Gastroesophageal sphincter (tissue), 4 donors: ENCODE results near the gene GRID2. TPM values are rescaled to one million over a fixed set of nuclear protein-coding genes. Genes with fewer than 3 reads are reported as not detected.

Experiments used
- ATAC-seq: fragments of 150-250 bp; one replicate; pipeline ENCODE4 v1.9.1; 2016; ENCODE audit warnings: mild to moderate bottlenecking, moderate library complexity
- H3K27ac ChIP-seq, 4 donors: fragments of 200-600 bp; sonication (generic) in 3 of 4; 1 replicate in 3 of 4; 2 replicates in 1 of 4; pipeline ENCODE4 v1.5.1; 2016 to 2019
- H3K27me3 ChIP-seq: fragments of 200-600 bp; sonication (generic); one replicate; pipeline ENCODE4 v1.5.1; 2019
- H3K36me3 ChIP-seq, 2 donors: fragments of 200-600 bp; sonication (generic); one replicate each; pipeline ENCODE4 v1.5.1; 2019; ENCODE audit warnings: control low read depth in 1 of 2
- H3K4me1 ChIP-seq, 3 donors: fragments of 200-600 bp; sonication (generic); 1 replicate in 2 of 3; 2 replicates in 1 of 3; pipeline ENCODE4 v1.5.1; 2016 to 2019; ENCODE audit warnings: control low read depth in 2 of 3
- H3K4me3 ChIP-seq, 2 donors: fragments of 200-600 bp; sonication (generic); one replicate each; pipeline ENCODE4 v1.5.1; 2019; ENCODE audit warnings: mild to moderate bottlenecking in 1 of 2, moderate library complexity in 1 of 2
- H3K9me3 ChIP-seq, 3 donors: fragments of 200-600 bp; sonication (generic); one replicate each; pipeline ENCODE4 v1.5.1; 2017 to 2019; ENCODE audit warnings: control low read depth in 2 of 3
- EP300 ChIP-seq: sonication (generic); formaldehyde crosslinking; IDR thresholded peaks from one replicate; pipeline ENCODE4 v1.6.1; 2017; ENCODE audit warnings: antibody characterized with exemption, mild to moderate bottlenecking
- POLR2A ChIP-seq, 2 donors: fragments of 450-650 bp; IDR thresholded peaks; one replicate each; pipeline ENCODE4 v1.6.1; 2017; ENCODE audit warnings: antibody characterized with exemption in 2 of 2, mild to moderate bottlenecking in 2 of 2, moderate library complexity in 1 of 2
- POLR2AphosphoS5 ChIP-seq: sonication (generic); formaldehyde crosslinking; IDR thresholded peaks from one replicate; pipeline ENCODE4 v1.6.1; 2017; ENCODE audit warnings: antibody characterized with exemption
- WGBS, 2 donors: methylation state at CpG; one replicate each; pipeline ENCODE4 v1.1.5; 2018; ENCODE audit warnings: low coverage in 1 of 2; 5-methylcytosine and 5-hydroxymethylcytosine counted together
- total RNA-seq, 4 donors: library from RNA; depleted of rRNA; stranded (reverse); fragments of >200 nt; gene quantifications; one replicate each; pipeline ENCODE4 v1.1.0, GENCODE V29; 2016
- TF ChIP-seq, protein P1 (sequence below), 4 experiments: fragments of 200-600 bp in 2 of 4; fragments of 450-650 bp in 2 of 4; sonication (generic) in 1 of 4; IDR thresholded peaks; one replicate each; pipeline ENCODE4 v1.5.1; 2017 to 2019; ENCODE audit warnings: antibody characterized with exemption in 4 of 4, mild to moderate bottlenecking in 2 of 4, moderate library complexity in 2 of 4

Gene GRID2
- total RNA-seq, 4 donors from 2014 or later, result 0.81 TPM; not detected in 3

DNA sequence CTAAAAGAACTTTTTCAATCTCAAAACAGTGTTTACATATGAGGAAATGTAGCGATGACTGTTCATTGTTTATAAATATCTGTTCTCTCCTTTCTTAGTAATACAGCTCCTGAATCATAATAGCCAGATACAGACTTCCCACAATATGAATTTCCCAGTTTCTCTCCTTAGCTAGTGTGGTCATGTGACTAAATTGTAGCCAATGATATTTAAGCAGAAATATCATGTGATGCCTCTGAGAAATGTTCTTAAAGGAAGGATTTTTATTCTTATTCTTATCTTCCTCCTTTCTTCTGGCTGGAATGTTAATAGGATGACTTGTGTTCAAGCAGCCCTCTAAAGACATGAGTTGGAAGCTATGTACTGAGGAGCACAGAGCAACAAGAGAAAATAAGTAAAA, 1141.1 kb downstream of the GRID2 start:
- no peaks in the 10 kb centered on the region for H3K36me3 ChIP-seq
- no peak overlapping the region for H3K4me3 ChIP-seq
- TF ChIP-seq EP300 (no peak), POLR2A (IDR thresholded peaks at IDR 0.05) (no peak), POLR2AphosphoS5 (no peak)
- TF ChIP-seq, protein P1, sequence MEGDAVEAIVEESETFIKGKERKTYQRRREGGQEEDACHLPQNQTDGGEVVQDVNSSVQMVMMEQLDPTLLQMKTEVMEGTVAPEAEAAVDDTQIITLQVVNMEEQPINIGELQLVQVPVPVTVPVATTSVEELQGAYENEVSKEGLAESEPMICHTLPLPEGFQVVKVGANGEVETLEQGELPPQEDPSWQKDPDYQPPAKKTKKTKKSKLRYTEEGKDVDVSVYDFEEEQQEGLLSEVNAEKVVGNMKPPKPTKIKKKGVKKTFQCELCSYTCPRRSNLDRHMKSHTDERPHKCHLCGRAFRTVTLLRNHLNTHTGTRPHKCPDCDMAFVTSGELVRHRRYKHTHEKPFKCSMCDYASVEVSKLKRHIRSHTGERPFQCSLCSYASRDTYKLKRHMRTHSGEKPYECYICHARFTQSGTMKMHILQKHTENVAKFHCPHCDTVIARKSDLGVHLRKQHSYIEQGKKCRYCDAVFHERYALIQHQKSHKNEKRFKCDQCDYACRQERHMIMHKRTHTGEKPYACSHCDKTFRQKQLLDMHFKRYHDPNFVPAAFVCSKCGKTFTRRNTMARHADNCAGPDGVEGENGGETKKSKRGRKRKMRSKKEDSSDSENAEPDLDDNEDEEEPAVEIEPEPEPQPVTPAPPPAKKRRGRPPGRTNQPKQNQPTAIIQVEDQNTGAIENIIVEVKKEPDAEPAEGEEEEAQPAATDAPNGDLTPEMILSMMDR (IDR thresholded peaks at IDR 0.05), result no peak
- no peak overlapping the region for H3K27ac ChIP-seq
- H3K9me3 ChIP-seq, result no peaks in the 10 kb centered on the region
- WGBS, 2 donors, result 70 to 71% methylated on average over 1 of the region's 1 CpG
- H3K4me1 ChIP-seq, result no peaks in the 10 kb centered on the region
- ATAC-seq, result no peak
- no peaks in the 10 kb centered on the region for H3K27me3 ChIP-seq

DNA sequence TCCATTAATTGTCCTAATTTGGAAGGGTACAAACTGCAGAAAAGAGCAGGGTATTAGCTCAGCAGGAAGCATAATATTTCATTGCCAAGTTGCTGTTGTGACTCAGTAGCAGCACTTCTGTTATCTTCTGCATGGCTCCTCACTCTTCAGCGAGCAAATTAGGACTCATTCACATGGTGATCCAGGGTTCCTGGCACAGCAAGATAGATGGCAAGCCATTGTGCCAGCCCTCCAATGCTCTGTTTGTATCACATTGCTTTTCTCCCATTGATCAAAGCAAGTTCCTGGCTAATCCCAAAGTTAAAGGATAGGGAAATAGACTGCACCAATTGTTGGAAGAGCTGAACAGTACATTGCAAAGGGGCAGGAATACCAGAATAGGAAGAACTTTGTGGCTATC, 1142.3 kb downstream of the GRID2 start:
- ATAC-seq, result no peak
- TF ChIP-seq POLR2A (IDR thresholded peaks at IDR 0.05) (no peak), EP300 (no peak), POLR2AphosphoS5 (no peak)
- TF ChIP-seq, protein P1 (IDR thresholded peaks at IDR 0.05), result no peak
- Histone ChIP-seq H3K9me3 (no peaks in the 10 kb centered on the region), H3K4me1 (no peaks in the 10 kb centered on the region), H3K4me3 (no peak overlapping the region), H3K27me3 (no peaks in the 10 kb centered on the region), H3K36me3 (no peaks in the 10 kb centered on the region), H3K27ac (no peak overlapping the region)
- 67 to 86% methylated on average over 1 of the region's 1 CpG for WGBS, 2 donors

DNA sequence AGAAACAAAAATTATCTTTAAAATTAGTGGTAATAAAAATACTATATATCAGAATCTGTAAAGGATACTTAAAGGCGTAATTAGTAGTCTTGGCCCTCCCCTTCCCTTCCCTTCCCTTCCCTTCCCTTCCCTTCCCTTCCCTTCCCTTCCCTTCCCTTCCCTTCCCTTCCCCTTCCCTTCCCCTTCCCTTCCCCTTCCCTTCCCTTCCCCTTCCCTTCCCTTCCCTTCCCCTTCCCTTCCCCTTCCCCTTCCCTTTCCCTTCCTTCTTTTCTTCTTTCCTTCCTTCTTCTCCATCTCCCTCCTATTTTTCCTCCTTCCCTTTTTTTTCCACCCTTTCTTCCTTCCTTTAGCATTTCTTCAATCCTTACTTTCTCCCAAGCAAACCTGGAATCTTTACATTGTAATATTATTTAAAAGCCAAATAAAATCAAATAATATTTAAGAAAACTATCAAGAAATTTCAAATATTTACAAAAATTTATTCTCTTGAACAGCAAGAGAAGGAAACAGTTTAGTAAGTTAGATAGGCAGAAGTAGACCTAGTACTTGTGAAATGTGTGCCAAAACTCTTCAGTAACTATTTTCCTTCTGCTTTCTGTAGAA, 1145.0 kb downstream of the GRID2 start:
- no peaks in the 10 kb centered on the region for H3K36me3 ChIP-seq
- TF ChIP-seq, protein P1 (IDR thresholded peaks at IDR 0.05), result no peak
- no peaks in the 10 kb centered on the region for H3K27me3 ChIP-seq
- ATAC-seq, result no peak
- H3K9me3 ChIP-seq, result no peaks in the 10 kb centered on the region
- no peaks in the 10 kb centered on the region for H3K4me1 ChIP-seq
- H3K4me3 ChIP-seq, result no peak overlapping the region
- H3K27ac ChIP-seq, result no peak overlapping the region
- 75 to 80% methylated on average over 1 of the region's 1 CpG for WGBS, 2 donors

DNA sequence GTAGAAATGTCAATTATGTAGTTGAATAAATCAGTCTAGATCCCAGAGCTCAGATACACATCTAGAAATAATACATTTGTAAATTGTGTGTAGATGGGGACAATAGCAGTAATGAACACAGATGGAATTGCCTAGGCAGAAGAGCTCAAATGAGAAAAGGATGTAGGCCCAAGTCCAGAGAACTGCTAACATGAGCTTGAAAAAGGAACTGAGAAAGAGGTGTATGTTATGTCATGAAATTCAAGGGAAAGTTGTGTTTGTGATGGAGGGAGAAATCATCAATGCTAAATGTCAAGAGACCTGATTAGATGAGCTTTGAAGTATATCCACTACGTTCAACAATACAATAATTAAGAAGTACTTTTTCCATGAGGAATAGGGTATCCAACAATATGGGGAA, 1148.2 kb downstream of the GRID2 start:
- ATAC-seq, result no peak
- Histone ChIP-seq H3K36me3 (no peaks in the 10 kb centered on the region), H3K27ac (no peak overlapping the region), H3K9me3 (no peaks in the 10 kb centered on the region), H3K27me3 (no peaks in the 10 kb centered on the region), H3K4me3 (no peak overlapping the region), H3K4me1 (no peaks in the 10 kb centered on the region)
- TF ChIP-seq, protein P1 (IDR thresholded peaks at IDR 0.05), result no peak
- TF ChIP-seq POLR2AphosphoS5, result no peak
- no peak for TF ChIP-seq EP300
- no peak for TF ChIP-seq POLR2A (IDR thresholded peaks at IDR 0.05)
- WGBS, 2 donors, result 38 to 56% methylated on average over 1 of the region's 1 CpG

DNA sequence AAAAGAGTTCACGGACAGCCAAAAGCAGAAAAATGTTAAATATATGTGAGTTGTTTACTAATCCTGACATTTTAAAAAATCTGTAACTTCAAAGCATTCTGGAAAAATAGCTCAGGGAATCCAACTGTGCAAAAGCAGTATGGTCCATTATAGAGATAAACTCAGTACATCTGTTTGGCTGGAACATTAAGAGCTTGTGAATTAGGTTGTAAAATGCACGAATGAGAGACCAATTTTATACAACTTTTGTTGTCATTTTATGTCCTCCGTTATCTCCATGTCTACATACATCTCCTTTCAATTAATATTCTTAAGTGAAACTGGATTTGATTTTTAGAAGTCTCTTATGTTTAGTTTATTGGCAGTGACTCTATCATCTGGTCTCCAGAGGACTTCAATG, 1157.8 kb downstream of the GRID2 start:
- no peak for ATAC-seq
- H3K27me3 ChIP-seq, result no peaks in the 10 kb centered on the region
- WGBS, 2 donors, result 38 to 65% methylated on average over 3 of the region's 3 CpGs

More for the DNA sequence above, 1157.8 kb downstream of the GRID2 start:
- H3K4me3 ChIP-seq, result no peak overlapping the region
- no peaks in the 10 kb centered on the region for H3K9me3 ChIP-seq
- TF ChIP-seq EP300, result no peak
- no peak for TF ChIP-seq POLR2AphosphoS5
- no peak for TF ChIP-seq POLR2A (IDR thresholded peaks at IDR 0.05)
- TF ChIP-seq, protein P1 (IDR thresholded peaks at IDR 0.05), result no peak
- no peaks in the 10 kb centered on the region for H3K4me1 ChIP-seq
- H3K27ac ChIP-seq, result no peak overlapping the region
- no peaks in the 10 kb centered on the region for H3K36me3 ChIP-seq
